Esophagus squamous epithelium (tissue), 4 donors: ENCODE results near the gene SHFL.

Experiments used
- POLR2A ChIP-seq, 4 donors: fragments of 450-650 bp; IDR thresholded peaks; one replicate each; pipeline ENCODE4 v1.6.1; 2017; ENCODE audit warnings: antibody characterized with exemption in 4 of 4, mild to moderate bottlenecking in 4 of 4, moderate library complexity in 3 of 4
- TF ChIP-seq, protein P1 (sequence below), 6 experiments: fragments of 450-650 bp in 4 of 6; fragments of 200-600 bp in 2 of 6; sonication (generic) in 2 of 6; IDR thresholded peaks; one replicate each; pipeline ENCODE4 v1.5.1; 2016 to 2019; ENCODE audit warnings: antibody characterized with exemption in 6 of 6, mild to moderate bottlenecking in 4 of 6, moderate library complexity in 4 of 6

- no peak for TF ChIP-seq POLR2A (IDR thresholded peaks at IDR 0.05)
- TF ChIP-seq, protein P1, sequence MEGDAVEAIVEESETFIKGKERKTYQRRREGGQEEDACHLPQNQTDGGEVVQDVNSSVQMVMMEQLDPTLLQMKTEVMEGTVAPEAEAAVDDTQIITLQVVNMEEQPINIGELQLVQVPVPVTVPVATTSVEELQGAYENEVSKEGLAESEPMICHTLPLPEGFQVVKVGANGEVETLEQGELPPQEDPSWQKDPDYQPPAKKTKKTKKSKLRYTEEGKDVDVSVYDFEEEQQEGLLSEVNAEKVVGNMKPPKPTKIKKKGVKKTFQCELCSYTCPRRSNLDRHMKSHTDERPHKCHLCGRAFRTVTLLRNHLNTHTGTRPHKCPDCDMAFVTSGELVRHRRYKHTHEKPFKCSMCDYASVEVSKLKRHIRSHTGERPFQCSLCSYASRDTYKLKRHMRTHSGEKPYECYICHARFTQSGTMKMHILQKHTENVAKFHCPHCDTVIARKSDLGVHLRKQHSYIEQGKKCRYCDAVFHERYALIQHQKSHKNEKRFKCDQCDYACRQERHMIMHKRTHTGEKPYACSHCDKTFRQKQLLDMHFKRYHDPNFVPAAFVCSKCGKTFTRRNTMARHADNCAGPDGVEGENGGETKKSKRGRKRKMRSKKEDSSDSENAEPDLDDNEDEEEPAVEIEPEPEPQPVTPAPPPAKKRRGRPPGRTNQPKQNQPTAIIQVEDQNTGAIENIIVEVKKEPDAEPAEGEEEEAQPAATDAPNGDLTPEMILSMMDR (IDR thresholded peaks at IDR 0.05), result no peak
These were observed 36.5 kb upstream of the SHFL start for GRCh38 chr19:10049626-10050025.
